C4-2B (cell line): ENCODE results near the gene CDK5.

ENCODE experiments used
- H3K27ac ChIP-seq: fragments of 450-650 bp; 2 replicates; pipeline ENCODE4 v1.5.1; 2017
- ZFX ChIP-seq: fragments of 450-650 bp; IDR thresholded peaks from 2 replicates; pipeline ENCODE4 v1.6.1; 2017
- TF ChIP-seq, protein P1 (sequence below): fragments of 450-650 bp; conservative IDR thresholded peaks from 2 replicates; pipeline ENCODE4 v1.5.1; 2017; ENCODE audit warnings: mild to moderate bottlenecking

The CDK5 gene

DNA sequence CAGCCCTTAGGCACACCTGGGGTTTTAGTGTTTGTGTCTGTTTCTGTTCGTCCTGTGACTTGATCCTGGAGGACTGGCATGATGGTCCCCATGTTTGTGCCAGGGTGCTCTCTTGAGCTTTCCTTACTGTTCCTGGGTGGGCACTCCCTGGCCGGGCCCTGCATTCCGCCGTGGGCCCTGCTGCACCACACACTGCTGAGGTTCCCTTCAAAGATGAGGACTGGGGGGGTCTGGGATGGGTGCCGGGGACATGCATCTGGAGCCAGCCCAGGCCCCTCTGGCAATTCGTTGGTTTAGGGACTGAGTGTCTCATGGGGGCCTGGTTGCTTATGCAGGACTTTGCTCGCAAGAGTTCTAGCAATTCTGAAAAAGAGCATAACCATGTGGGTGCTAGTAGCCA lies 33.3 kb upstream of the CDK5 start:
- TF ChIP-seq, protein P1, sequence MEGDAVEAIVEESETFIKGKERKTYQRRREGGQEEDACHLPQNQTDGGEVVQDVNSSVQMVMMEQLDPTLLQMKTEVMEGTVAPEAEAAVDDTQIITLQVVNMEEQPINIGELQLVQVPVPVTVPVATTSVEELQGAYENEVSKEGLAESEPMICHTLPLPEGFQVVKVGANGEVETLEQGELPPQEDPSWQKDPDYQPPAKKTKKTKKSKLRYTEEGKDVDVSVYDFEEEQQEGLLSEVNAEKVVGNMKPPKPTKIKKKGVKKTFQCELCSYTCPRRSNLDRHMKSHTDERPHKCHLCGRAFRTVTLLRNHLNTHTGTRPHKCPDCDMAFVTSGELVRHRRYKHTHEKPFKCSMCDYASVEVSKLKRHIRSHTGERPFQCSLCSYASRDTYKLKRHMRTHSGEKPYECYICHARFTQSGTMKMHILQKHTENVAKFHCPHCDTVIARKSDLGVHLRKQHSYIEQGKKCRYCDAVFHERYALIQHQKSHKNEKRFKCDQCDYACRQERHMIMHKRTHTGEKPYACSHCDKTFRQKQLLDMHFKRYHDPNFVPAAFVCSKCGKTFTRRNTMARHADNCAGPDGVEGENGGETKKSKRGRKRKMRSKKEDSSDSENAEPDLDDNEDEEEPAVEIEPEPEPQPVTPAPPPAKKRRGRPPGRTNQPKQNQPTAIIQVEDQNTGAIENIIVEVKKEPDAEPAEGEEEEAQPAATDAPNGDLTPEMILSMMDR, result no peak
- TF ChIP-seq ZFX, result no peak
- no peak overlapping the region for H3K27ac ChIP-seq

DNA sequence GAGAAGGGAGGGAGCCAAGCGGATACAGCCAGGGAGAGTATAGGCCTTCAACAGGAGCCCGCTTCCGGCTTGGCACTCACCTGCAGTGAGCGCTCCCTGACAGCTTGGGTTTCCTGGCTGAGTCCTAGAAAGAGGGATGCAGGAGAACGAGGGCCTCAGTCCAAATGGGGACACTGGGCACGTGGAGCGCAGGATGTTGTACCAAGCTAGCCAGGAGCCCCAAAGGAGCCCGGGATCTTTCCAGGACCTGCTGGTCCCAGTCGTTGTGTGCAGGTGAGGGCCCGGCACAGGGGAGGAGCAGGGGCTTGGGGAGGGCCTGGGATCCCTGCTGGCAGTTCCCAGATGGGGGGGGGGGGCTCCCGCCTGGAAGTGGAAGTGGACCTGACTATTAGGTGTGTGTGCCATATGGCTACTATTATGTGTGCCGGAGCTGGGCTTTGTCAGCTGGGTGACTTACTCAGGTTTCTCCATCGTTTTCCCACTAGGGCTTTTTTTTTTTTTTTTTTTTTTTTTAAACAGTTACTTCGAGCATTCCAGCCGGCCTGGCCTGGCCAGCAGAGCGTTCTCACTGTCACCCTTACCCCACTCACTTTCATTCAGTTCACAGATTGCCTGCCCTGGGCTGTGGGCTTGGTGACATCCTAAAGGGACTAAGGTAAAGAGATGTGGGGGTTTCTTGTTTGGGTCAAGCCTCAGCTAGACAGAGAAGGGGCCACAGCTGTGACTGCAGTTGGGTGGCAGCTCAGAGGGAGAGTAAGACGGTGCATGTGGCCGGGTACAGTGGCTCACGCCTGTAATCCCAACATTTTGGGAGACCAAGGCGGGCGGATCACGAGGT lies 32.4 kb upstream of the CDK5 start:
- TF ChIP-seq, protein P1, result no peak
- peak overlapping the region; percentile 96; the same call in 1 of the 2 replicates for H3K27ac ChIP-seq

DNA sequence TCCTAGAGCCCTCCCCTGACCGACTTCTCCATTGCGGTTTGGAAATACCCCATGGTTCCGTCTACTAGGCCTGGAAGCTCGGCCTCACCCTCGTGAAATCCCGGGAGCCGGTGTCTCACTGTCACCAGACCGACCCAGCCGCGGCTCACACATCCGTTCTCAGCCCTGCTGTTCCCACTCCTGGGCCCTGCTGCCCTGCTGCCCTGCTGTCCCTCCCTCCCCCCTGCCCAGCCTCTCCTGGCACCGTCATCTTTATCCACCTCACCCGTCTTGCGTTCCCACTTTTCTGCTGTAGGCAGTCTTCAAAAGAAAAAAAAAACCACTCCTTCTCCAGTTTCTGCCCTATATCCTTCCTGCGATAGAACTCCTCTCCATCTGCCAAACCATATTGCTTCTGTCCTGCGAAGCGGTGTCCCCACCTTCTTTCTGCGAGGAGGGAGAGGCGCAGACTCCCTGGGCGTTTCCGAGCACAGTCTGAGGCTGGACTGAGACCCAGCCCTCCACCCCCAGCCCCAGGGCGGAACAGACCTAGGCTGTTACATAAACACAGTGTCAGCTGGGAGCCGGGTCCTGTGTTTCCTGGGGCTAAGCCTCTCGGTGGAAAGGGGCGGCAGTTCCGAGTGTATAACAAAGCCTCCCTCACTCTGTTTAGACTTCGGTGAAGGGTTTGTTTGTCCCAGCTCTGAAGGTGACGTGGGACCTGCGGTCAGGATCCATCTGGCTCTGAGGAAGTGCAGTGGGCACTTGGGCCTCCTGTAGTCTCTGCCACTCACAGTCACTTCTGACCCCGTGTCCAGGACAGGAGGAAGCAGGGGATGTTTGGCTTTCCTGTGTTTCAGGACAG lies 31.4 kb upstream of the CDK5 start:
- H3K27ac ChIP-seq, result peak overlapping the region; percentile 96; the same call in 1 of the 2 replicates

DNA sequence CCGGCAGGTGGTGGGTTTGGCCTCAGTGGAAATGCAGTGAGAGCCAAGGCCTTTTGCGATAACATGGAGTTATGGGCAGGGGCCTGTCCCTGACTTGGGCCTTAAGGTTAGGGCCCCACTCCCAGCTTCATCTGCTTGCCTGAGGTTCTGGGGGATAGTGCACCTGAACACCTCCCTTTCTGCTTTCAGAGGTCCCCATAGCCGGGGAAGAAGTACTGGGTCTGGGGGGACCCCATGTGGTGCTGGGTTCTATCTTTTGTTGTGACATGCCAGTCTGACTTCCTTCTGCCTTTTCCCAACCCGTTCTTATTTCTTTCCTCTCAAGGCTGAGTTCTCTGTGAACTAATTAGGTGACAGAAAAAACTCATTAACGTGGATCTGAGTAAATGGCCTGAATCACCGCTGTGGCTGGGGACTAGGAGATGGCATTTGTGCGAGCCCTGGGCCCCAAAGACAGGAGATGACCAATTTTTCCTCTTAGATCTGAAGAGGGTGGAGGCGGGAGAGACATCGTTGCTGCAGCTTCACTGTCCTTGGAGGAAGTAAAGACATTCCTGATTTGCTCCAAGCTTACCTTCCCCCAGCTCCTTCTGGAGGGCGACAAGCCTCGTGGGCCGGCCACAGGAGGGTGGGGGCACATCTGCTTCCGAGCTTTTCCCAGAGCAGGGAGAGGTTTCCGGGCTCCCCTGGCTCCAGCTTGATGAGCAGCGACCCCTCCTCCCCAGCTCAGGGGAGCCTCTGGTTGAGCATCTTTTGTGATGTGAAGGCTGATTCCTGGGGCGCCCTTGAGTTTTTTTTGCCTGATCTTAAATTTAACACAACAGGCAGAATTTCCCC lies 30.5 kb upstream of the CDK5 start:
- TF ChIP-seq ZFX, result peak; percentile 5; the same call in 1 of the 2 replicates
- TF ChIP-seq, protein P1, result no peak
- peak overlapping the region; percentile 96 for H3K27ac ChIP-seq

More for the DNA sequence above, 31.4 kb upstream of the CDK5 start:
- TF ChIP-seq ZFX, result no peak
- TF ChIP-seq, protein P1, result no peak

DNA sequence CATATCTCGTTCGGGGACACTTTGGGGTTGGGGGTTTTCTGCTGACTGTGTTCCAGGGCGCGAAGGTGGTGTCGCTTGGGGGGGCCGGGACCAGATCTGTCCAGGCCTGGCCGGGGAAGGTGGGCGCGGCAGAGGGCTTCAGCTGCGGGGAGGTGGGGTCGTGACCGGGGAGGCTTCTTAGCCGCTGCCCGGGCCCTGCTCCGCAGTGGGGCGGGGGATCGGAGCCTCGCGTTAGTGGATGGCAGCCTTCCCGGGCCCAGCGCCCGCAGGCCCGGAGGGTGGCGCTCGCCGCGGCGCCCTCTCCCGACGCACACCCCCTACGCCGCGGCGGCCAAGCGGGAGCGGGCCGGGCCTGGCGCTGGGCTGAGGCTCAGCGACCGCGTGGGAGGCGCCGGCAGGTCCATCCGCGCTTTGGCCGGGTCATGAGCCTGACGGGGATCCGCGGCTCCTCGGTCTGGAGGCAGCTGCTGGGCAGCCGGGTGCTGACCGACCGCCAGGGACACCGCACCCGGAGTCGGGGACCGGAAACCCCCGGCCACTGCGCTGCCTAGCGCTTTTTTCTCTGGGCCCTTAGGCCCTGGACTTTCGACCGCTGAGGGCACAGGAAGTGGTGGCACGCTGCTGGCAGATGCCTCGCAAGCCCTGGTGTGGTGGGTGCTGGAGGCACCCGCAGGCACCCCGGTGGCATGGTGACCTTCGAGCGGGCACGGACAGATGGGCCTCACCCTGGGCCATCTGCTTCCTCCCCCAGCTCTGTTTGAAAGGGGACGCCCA lies 29.7 kb upstream of the CDK5 start:
- peak overlapping the region; percentile 96 for H3K27ac ChIP-seq
- TF ChIP-seq, protein P1, result peak; percentile 74
- peak; percentile 95 for TF ChIP-seq ZFX

DNA sequence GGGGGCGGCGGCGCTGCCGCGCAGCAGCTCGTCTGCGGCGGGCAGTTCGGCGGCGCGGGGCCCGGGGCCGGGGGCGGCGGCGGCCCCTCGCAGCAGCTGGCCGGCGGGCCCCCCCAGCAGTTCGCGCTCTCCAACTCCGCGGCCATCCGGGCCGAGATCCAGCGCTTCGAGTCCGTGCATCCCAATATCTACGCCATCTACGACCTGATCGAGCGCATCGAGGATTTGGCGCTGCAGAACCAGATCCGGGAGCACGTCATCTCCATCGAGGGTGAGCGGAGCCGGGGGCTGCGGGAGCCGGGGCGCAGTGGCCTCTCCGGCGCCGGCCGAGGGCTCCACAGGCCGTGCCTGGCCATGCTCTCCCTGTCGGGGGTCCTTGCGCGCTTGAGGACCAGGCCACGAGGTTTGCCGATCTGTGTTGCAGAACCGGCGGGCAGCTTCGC lies 29.1 kb upstream of the CDK5 start:
- peak overlapping the region; percentile 96 for H3K27ac ChIP-seq
- TF ChIP-seq, protein P1, result no peak
- TF ChIP-seq ZFX, result no peak
